ENCODE results near the gene TSPAN12. TPM values are rescaled to one million over a fixed set of nuclear protein-coding genes. Genes with fewer than 3 reads are reported as not detected.

The TSPAN12 gene
- total RNA-seq, 1 donor from 2014 or later: 13.0 TPM

DNA sequence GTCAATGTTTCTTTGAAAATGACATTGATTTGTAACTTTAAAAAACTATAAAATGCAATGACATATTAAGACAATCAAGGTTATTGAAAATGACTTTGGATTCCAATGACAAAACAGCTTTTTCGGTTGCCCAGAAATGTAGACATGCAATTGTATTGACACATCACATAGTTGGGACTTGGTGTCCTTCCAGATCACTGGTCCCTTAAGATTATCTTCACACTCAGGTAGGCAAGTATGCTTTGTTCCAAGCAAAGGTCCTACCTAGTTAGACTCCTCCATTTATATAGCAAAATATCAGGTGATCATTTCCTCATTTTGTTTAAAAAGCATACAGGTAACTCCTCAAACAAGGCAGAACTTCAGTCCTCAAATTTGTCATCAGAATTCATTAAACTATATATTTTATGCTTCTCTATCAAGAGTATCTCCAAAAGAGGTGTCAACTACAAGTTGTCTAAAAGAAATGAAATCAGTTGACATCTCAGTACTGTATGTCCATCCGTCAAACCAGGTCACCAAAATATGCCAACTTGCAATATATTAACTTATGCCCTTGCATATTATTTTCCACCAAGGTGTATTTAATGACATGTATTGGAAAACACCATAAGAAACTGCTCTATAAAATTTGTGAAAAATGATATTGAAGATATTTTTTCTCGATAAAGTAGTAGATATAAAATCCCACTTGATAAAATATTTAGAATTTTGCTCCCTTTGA, 64.6 kb downstream of the TSPAN12 start:
- no peak overlapping the region for H3K4me3 Mint-ChIP-seq (ENCODE audit: unreplicated experiment)
- H3K4me1 Mint-ChIP-seq (ENCODE audit: low read depth, unreplicated experiment): peaks cover 15% of the 10 kb centered on the region
- no peaks in the 10 kb centered on the region for H3K27me3 ChIP-seq (ENCODE audit: insufficient read depth, low read length)
- H3K4me1 ChIP-seq (ENCODE audit: insufficient read depth, low read length): no peaks in the 10 kb centered on the region
- FAIRE-seq: no peak
- no peak overlapping the region for H3K9ac ChIP-seq (ENCODE audit: low read length)
- H3K4me2 ChIP-seq (ENCODE audit: low read length): no peak overlapping the region
- H3K27ac Mint-ChIP-seq (ENCODE audit: unreplicated experiment): no peak overlapping the region
- no peak overlapping the region for H3K4me3 ChIP-seq (ENCODE audit: insufficient read depth, low read depth, low read length)
- no peaks in the 10 kb centered on the region for H3K27me3 Mint-ChIP-seq (ENCODE audit: low read depth, unreplicated experiment)
- H3K9me3 ChIP-seq (ENCODE audit: insufficient read depth, low read depth, low read length): no peaks in the 10 kb centered on the region
- no peaks in the 10 kb centered on the region for H3K36me3 ChIP-seq (ENCODE audit: insufficient read depth, low read length)
- H3K79me2 ChIP-seq (ENCODE audit: insufficient read depth, low read length): no peaks in the 10 kb centered on the region
- no peak overlapping the region for H2AFZ ChIP-seq (ENCODE audit: low read depth, low read length)
- peaks cover 6% of the 10 kb centered on the region for H3K36me3 Mint-ChIP-seq (ENCODE audit: low read depth, unreplicated experiment)
- no peak for DNase-seq (ENCODE audit: low read depth)
- no peaks in the 10 kb centered on the region for H3K9me3 Mint-ChIP-seq (ENCODE audit: unreplicated experiment)
- H3K27ac ChIP-seq (ENCODE audit: low read depth, low read length): no peak overlapping the region
- H4K20me1 ChIP-seq (ENCODE audit: insufficient read depth, low read length): no peaks in the 10 kb centered on the region
- no peak for TF ChIP-seq EZH2 (IDR thresholded peaks at IDR 0.05; ENCODE audit: insufficient read depth, low read length)
- TF ChIP-seq, protein P1, sequence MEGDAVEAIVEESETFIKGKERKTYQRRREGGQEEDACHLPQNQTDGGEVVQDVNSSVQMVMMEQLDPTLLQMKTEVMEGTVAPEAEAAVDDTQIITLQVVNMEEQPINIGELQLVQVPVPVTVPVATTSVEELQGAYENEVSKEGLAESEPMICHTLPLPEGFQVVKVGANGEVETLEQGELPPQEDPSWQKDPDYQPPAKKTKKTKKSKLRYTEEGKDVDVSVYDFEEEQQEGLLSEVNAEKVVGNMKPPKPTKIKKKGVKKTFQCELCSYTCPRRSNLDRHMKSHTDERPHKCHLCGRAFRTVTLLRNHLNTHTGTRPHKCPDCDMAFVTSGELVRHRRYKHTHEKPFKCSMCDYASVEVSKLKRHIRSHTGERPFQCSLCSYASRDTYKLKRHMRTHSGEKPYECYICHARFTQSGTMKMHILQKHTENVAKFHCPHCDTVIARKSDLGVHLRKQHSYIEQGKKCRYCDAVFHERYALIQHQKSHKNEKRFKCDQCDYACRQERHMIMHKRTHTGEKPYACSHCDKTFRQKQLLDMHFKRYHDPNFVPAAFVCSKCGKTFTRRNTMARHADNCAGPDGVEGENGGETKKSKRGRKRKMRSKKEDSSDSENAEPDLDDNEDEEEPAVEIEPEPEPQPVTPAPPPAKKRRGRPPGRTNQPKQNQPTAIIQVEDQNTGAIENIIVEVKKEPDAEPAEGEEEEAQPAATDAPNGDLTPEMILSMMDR (IDR thresholded peaks at IDR 0.05; ENCODE audit: insufficient read depth, low read depth, low read length): no peak

DNA sequence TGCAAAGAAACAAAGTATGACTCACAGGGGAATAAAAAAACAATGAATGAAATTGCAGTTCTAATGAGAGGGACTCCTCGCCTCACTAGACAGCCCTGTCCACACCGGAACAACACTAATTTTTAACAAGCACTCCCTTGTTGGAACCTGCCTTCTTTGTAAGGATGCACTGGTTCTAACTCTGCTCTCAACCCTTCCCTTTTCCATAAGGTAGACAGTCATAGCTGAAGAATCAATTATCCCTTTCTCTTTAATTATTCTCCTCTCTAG, 65.1 kb downstream of the TSPAN12 start:
- Histone ChIP-seq H3K27me3 (ENCODE audit: insufficient read depth, low read length) (no peaks in the 10 kb centered on the region), H3K9me3 (ENCODE audit: insufficient read depth, low read depth, low read length) (no peaks in the 10 kb centered on the region), H3K27ac (ENCODE audit: low read depth, low read length) (no peak overlapping the region), H3K79me2 (ENCODE audit: insufficient read depth, low read length) (no peaks in the 10 kb centered on the region), H2AFZ (ENCODE audit: low read depth, low read length) (no peak overlapping the region), H3K4me2 (ENCODE audit: low read length) (no peak overlapping the region), H3K4me3 (ENCODE audit: insufficient read depth, low read depth, low read length) (no peak overlapping the region), H4K20me1 (ENCODE audit: insufficient read depth, low read length) (no peaks in the 10 kb centered on the region), H3K36me3 (ENCODE audit: insufficient read depth, low read length) (no peaks in the 10 kb centered on the region), H3K9ac (ENCODE audit: low read length) (no peak overlapping the region), H3K4me1 (ENCODE audit: insufficient read depth, low read length) (no peaks in the 10 kb centered on the region)
- Mint-ChIP-seq H3K4me3 (ENCODE audit: unreplicated experiment) (no peak overlapping the region), H3K27ac (ENCODE audit: unreplicated experiment) (no peak overlapping the region), H3K36me3 (ENCODE audit: low read depth, unreplicated experiment) (peaks cover 6% of the 10 kb centered on the region), H3K9me3 (ENCODE audit: unreplicated experiment) (no peaks in the 10 kb centered on the region), H3K4me1 (ENCODE audit: low read depth, unreplicated experiment) (peaks cover 15% of the 10 kb centered on the region), H3K27me3 (ENCODE audit: low read depth, unreplicated experiment) (no peaks in the 10 kb centered on the region)
- DNase-seq (ENCODE audit: low read depth) (no peak), FAIRE-seq (no peak)
- TF ChIP-seq EZH2 (IDR thresholded peaks at IDR 0.05; ENCODE audit: insufficient read depth, low read length): no peak
- TF ChIP-seq, protein P1 (IDR thresholded peaks at IDR 0.05; ENCODE audit: insufficient read depth, low read depth, low read length): no peak

DNA sequence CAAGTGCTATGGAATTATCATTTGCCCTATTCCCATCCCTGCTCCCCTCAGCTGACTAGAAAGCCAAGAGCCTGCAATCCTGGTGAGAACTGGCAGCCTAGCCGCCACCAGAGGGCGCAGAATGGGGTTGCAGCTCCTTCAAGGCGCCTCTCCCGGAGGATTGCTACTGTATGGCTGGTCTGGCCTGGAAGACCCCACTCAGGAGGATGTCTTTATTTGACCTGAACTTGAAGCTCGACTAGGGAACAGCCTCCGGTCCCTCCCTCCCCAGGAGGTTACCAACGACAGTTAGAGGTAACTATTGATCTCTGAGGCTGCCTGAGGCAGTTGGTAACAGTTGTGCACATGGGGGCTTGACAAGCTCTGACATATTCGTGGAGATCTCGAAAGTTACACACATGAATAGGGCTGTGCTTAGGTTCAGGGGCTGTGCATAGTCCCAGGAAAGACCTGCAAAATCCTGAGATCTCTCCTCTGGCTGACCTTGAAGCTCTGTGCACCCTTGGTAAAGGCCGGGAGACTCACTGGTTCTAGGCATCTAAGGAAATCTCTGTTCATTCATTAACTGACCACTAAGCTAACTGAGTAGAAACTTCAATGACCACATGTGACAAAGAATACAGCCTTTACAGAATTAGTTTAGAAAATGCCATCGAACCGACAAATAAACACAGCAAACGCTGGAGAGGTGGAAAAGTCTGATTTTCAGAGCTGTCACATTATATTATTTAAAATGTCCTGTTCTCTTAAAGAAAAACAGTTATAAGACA, 65.7 kb downstream of the TSPAN12 start:
- H3K4me1 ChIP-seq (ENCODE audit: insufficient read depth, low read length): no peaks in the 10 kb centered on the region
- no peaks in the 10 kb centered on the region for H3K9me3 Mint-ChIP-seq (ENCODE audit: unreplicated experiment)
- no peaks in the 10 kb centered on the region for H3K27me3 Mint-ChIP-seq (ENCODE audit: low read depth, unreplicated experiment)
- no peaks in the 10 kb centered on the region for H3K79me2 ChIP-seq (ENCODE audit: insufficient read depth, low read length)
- TF ChIP-seq EZH2 (IDR thresholded peaks at IDR 0.05; ENCODE audit: insufficient read depth, low read length): no peak
- TF ChIP-seq, protein P1 (IDR thresholded peaks at IDR 0.05; ENCODE audit: insufficient read depth, low read depth, low read length): peak; percentile 73
- H3K36me3 Mint-ChIP-seq (ENCODE audit: low read depth, unreplicated experiment): peaks cover 4% of the 10 kb centered on the region
- DNase-seq (ENCODE audit: low read depth) (peak; percentile 39), FAIRE-seq (no peak)
- H3K27ac Mint-ChIP-seq (ENCODE audit: unreplicated experiment): no peak overlapping the region
- no peaks in the 10 kb centered on the region for H4K20me1 ChIP-seq (ENCODE audit: insufficient read depth, low read length)
- no peaks in the 10 kb centered on the region for H3K36me3 ChIP-seq (ENCODE audit: insufficient read depth, low read length)
- H3K27me3 ChIP-seq (ENCODE audit: insufficient read depth, low read length): no peaks in the 10 kb centered on the region
- H3K4me1 Mint-ChIP-seq (ENCODE audit: low read depth, unreplicated experiment): peaks cover 15% of the 10 kb centered on the region
- no peak overlapping the region for H3K9ac ChIP-seq (ENCODE audit: low read length)
- H3K9me3 ChIP-seq (ENCODE audit: insufficient read depth, low read depth, low read length): no peaks in the 10 kb centered on the region
- H3K4me3 Mint-ChIP-seq (ENCODE audit: unreplicated experiment): no peak overlapping the region
- no peak overlapping the region for H3K4me3 ChIP-seq (ENCODE audit: insufficient read depth, low read depth, low read length)
- H2AFZ ChIP-seq (ENCODE audit: low read depth, low read length): peak overlapping the region; percentile 13
- H3K4me2 ChIP-seq (ENCODE audit: low read length): no peak overlapping the region
- no peak overlapping the region for H3K27ac ChIP-seq (ENCODE audit: low read depth, low read length)

Measured in astrocyte (in vitro differentiated cells and primary cell).